Lung (tissue), 12 donors: ENCODE results near the gene SPIB. TPM values are rescaled to one million over a fixed set of nuclear protein-coding genes. Genes with fewer than 3 reads are reported as not detected.

Source experiments
- ATAC-seq: fragments of 200-7000 bp; cut with Tn5 transposase; one replicate; pipeline ENCODE4 v1.9.1; 2020; ENCODE audit warnings: moderate number of reproducible peaks; ENCODE audit not compliant: insufficient read depth, low FRiP score
- DNase-seq, 3 donors: peaks; one replicate each; pipeline ENCODE4 v3.0.0-alpha.2; 2013 to 2017
- H3K27ac ChIP-seq, 2 donors: one replicate each; pipeline ENCODE4 v1.5.1; 2013; ENCODE audit warnings: mild to moderate bottlenecking in 2 of 2, moderate library complexity in 2 of 2, control low read depth in 1 of 2, inconsistent platforms in 1 of 2, low read depth in 1 of 2, low read length in 1 of 2
- H3K27me3 ChIP-seq, 3 donors: one replicate each; pipeline ENCODE4 v1.5.1; 2013; ENCODE audit warnings: low read length in 2 of 3; ENCODE audit not compliant: control insufficient read depth in 3 of 3, insufficient read depth in 3 of 3
- H3K36me3 ChIP-seq, 4 donors: one replicate each; pipeline ENCODE4 v1.5.1; 2013; ENCODE audit warnings: low read length in 4 of 4, mild to moderate bottlenecking in 1 of 4, moderate library complexity in 1 of 4; ENCODE audit not compliant: control insufficient read depth in 4 of 4, insufficient read depth in 4 of 4
- H3K4me1 ChIP-seq, 5 donors: one replicate each; pipeline ENCODE4 v1.5.1; 2013; ENCODE audit warnings: low read length in 5 of 5, mild to moderate bottlenecking in 2 of 5, moderate library complexity in 1 of 5; ENCODE audit not compliant: control insufficient read depth in 5 of 5, insufficient read depth in 5 of 5
- H3K4me3 ChIP-seq: one replicate; pipeline ENCODE4 v1.5.1; 2013; ENCODE audit warnings: mild to moderate bottlenecking, control low read depth, moderate library complexity
- H3K9ac ChIP-seq, 2 donors: one replicate each; pipeline ENCODE4 v1.5.1; 2013; ENCODE audit warnings: low read length in 2 of 2, control low read depth in 1 of 2; ENCODE audit not compliant: insufficient read depth in 1 of 2
- H3K9me3 ChIP-seq, 4 donors: one replicate each; pipeline ENCODE4 v1.5.1; 2013; ENCODE audit warnings: low read length in 3 of 4, mild to moderate bottlenecking in 1 of 4, moderate library complexity in 1 of 4; ENCODE audit not compliant: control insufficient read depth in 4 of 4, insufficient read depth in 3 of 4
- CTCF ChIP-seq: IDR thresholded peaks from 2 replicates; pipeline ENCODE4 v1.5.1; 2012; ENCODE audit warnings: mild to moderate bottlenecking; ENCODE audit errors: control extremely low read depth, extremely low read depth
- WGBS, 2 donors: extraction: QIAGEN DNeasy Blood & Tissue Kit; methylation state at CpG; one replicate each; pipeline ENCODE4 v1.1.7; 2013; 5-methylcytosine and 5-hydroxymethylcytosine counted together
- polyA plus RNA-seq, 2 donors: library from polyadenylated mRNA; stranded (reverse); fragments of 200-250 nt; gene quantifications; one replicate each; pipeline ENCODE4 v1.2.1, GENCODE V29; 2013
- total RNA-seq, 2 donors: library from RNA; depleted of rRNA in 1 of 2; stranded (reverse); fragments of >200 nt in 1 of 2; gene quantifications; one replicate each; pipeline ENCODE4 v1.2.1, GENCODE V29; 2014 to 2021
- donor health status: control.
- donor health status: control.
- donor health status: Bipolar disorder and iron deficiency.
- donor health status: healthy.
- donor health status: DM: yes; HTN: yes; CAD: no.

The SPIB gene
- total and polyA plus RNA-seq, 4 donors = 0.22 to 10.5 (median 0.65) TPM

GRCh38 chr19:50450369-50451222 lies 31.9 kb downstream of the SPIB start:
- TF ChIP-seq CTCF = no peak
- Histone ChIP-seq H3K9me3 (peaks cover 0 to 6% (median 0%) of the 10 kb centered on the region in 4 donors), H3K4me3 (no peak overlapping the region), H3K27ac (no peak overlapping the region), H3K4me1 (no peaks in the 10 kb centered on the region), H3K9ac (no peak overlapping the region), H3K27me3 (peaks cover 0 to 13% (median 0%) of the 10 kb centered on the region in 3 donors), H3K36me3 (no peaks in the 10 kb centered on the region)
- no peak for ATAC-seq
- DNase-seq = no peak
- 63% methylated on average over 29 to 30 of the region's 30 CpGs for WGBS, 2 donors

GRCh38 chr19:50451223-50451534 lies 32.4 kb downstream of the SPIB start:
- Histone ChIP-seq H3K4me3 (no peak overlapping the region), H3K9me3 (peaks cover 0 to 6% (median 0%) of the 10 kb centered on the region in 4 donors), H3K36me3 (no peaks in the 10 kb centered on the region), H3K27ac (no peak overlapping the region), H3K4me1 (no peaks in the 10 kb centered on the region), H3K9ac (no peak overlapping the region), H3K27me3 (peaks cover 0 to 13% (median 0%) of the 10 kb centered on the region in 3 donors)
- DNase-seq = no peak
- 38 to 44% methylated on average over 13 of the region's 13 CpGs for WGBS, 2 donors
- ATAC-seq = no peak
- no peak for TF ChIP-seq CTCF

GRCh38 chr19:50453243-50453642 lies 34.5 kb downstream of the SPIB start:
- TF ChIP-seq CTCF = no peak
- Histone ChIP-seq H3K4me1 (peaks cover 0 to under 1% (median 0%) of the 10 kb centered on the region in 5 donors), H3K27ac (no peak overlapping the region), H3K27me3 (peaks cover 0 to 20% (median 0%) of the 10 kb centered on the region in 3 donors), H3K9me3 (peaks cover 0 to under 1% (median 0%) of the 10 kb centered on the region in 4 donors), H3K4me3 (no peak overlapping the region), H3K9ac (no peak overlapping the region), H3K36me3 (no peaks in the 10 kb centered on the region)
- 96 to 97% methylated on average over 3 of the region's 3 CpGs for WGBS, 2 donors
- DNase-seq (no peak), ATAC-seq (no peak)
